HPDE6-E6E7 (cell line): ENCODE measurements around the gene SHBG.
A peak's percentile ranks its signal among the peaks of the same experiment; 100 is the strongest.

ENCODE experiments used
- DNase-seq: peaks from one replicate; pipeline ENCODE4 v3.0.0; 2011; ENCODE audit warnings: missing footprints; ENCODE audit errors: extremely low spot score

The SHBG gene

GRCh38 chr17:7646457-7646856 lies 16.5 kb downstream of the SHBG start:
- DNase-seq = no peak

GRCh38 chr17:7647018-7647417 lies 17.1 kb downstream of the SHBG start:
- no peak for DNase-seq

GRCh38 chr17:7650509-7651096 lies 20.7 kb downstream of the SHBG start, which contains the start of gene ATP1B2:
Gene ATP1B2 (plus strand): TSS chr17:7650926. CDS start chr17:7651519, 593 bp downstream.
- DNase-seq = peak; percentile 38

GRCh38 chr17:7651097-7651664 lies 21.2 kb downstream of the SHBG start:
- no peak for DNase-seq

- DNase-seq = no peak
These were observed 21.9 kb downstream of the SHBG start for GRCh38 chr17:7651665-7652387.

GRCh38 chr17:7652388-7653356 lies 22.7 kb downstream of the SHBG start:
- no peak for DNase-seq

GRCh38 chr17:7654832-7655540 lies 25.1 kb downstream of the SHBG start:
- no peak for DNase-seq

- no peak for DNase-seq
These were observed 25.6 kb downstream of the SHBG start for GRCh38 chr17:7655541-7655840.

- DNase-seq = no peak
These were observed 27.1 kb downstream of the SHBG start for GRCh38 chr17:7656958-7657609.

- DNase-seq = no peak
These were observed 37.9 kb downstream of the SHBG start for GRCh38 chr17:7667656-7668406.

- no peak for DNase-seq
These were observed 38.5 kb downstream of the SHBG start for GRCh38 chr17:7668482-7668881.

- no peak for DNase-seq
These were observed 43.3 kb downstream of the SHBG start for GRCh38 chr17:7673239-7673638.

- no peak for DNase-seq
These were observed 45.0 kb downstream of the SHBG start for GRCh38 chr17:7674934-7675333.

GRCh38 chr17:7676533-7676932 lies 46.6 kb downstream of the SHBG start:
- no peak for DNase-seq

- no peak for DNase-seq
These were observed 47.6 kb downstream of the SHBG start for GRCh38 chr17:7677388-7678067.
